ENCODE data around the gene PGRMC2.
"Not testable (repeated sequence)": the region's sequence is repeated elsewhere in the genome, so short reads cannot be mapped to it uniquely, and the experiment has no call there.

Gene PGRMC2

DNA sequence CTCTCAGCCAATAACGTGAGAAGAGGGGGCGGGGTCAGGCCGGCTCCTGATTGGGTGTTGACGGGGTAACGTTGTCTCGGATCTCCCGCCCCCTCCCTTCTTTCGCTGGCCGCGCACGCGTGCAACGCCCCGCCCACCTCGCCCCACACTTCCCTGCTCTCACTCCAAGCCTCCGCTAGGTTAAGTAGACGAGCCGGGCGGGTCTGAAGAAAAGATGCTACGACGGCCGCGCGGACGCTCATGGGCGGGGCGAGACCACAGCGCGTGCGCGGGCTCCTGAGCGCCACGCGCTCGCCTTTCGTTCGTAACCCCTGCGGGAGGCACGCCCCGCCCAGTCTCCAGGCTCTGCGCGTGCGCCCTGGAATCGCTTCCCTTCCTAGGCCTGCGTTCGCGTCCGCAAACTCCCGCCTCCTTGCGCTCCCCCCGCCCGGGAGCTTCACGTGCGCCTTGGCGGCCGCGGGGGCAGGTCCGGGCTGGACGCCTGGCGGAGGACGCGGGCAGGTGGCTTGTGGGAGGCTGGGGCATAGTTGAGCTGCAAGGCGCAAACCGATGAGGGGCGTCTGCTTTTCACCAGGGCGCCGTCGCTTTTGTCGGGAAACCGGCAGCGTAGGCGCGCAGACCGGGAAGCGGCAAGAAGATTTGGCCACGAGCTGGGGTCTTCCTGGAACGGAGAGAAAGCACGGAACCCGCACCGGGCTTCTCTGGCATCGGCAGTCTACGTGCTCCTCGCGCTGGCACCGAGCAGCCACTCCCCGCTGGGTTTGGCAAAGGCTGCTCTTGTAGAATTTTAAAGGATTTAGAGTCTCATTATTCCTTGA is 467 bp upstream of the PGRMC2 start:
- Mint-ChIP-seq H3K36me3 (peaks cover 35% of the 10 kb centered on the region), H3K4me3 (peak overlapping the region; percentile 74), H3K9me3 (no peaks in the 10 kb centered on the region), H3K4me1 (peaks cover 33% of the 10 kb centered on the region), H3K27ac (peak overlapping the region; percentile 60)
- ATAC-seq: peak; percentile 90
- DNase-seq (ENCODE audit: low spot score in 2 of 2): peak; percentile 95 to 98

DNA sequence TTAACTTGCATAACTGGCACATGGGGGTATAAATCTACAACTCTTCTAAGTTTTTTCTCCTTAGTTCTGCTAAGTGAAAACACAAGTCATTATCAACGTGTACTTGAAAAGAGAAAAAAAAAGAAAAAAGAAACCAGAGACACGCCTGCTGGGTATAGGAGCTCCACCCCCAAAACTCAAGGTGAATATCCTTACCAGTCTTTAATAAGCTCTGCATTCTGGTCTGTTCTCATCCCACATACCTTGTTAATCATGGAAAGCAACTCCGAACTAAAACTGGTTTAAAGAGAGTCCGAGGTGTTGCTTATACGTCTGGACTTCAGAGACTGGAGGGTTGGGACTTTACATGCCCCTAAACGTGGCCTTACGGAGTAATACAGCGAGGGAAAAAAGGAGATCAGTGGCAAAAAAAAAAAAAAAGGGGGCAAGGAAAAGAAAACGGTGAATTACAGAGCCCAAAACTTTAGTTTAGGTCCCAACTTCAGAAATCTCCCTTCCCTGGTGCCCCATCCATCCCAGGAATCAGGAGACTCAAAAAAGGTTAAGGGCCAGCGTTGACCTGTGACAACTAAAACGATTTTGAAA is 1.0 kb downstream of the PGRMC2 start:
- H3K4me3 Mint-ChIP-seq: peak overlapping the region; percentile 74
- no peak for ATAC-seq
- H3K4me1 Mint-ChIP-seq: peaks cover 43% of the 10 kb centered on the region
- peak in 1 of 2 donors; percentile 55 for DNase-seq (ENCODE audit: low spot score in 2 of 2)
- H3K9me3 Mint-ChIP-seq: no peaks in the 10 kb centered on the region
- peak overlapping the region; percentile 60 for H3K27ac Mint-ChIP-seq
- peaks cover 44% of the 10 kb centered on the region for H3K36me3 Mint-ChIP-seq

DNA sequence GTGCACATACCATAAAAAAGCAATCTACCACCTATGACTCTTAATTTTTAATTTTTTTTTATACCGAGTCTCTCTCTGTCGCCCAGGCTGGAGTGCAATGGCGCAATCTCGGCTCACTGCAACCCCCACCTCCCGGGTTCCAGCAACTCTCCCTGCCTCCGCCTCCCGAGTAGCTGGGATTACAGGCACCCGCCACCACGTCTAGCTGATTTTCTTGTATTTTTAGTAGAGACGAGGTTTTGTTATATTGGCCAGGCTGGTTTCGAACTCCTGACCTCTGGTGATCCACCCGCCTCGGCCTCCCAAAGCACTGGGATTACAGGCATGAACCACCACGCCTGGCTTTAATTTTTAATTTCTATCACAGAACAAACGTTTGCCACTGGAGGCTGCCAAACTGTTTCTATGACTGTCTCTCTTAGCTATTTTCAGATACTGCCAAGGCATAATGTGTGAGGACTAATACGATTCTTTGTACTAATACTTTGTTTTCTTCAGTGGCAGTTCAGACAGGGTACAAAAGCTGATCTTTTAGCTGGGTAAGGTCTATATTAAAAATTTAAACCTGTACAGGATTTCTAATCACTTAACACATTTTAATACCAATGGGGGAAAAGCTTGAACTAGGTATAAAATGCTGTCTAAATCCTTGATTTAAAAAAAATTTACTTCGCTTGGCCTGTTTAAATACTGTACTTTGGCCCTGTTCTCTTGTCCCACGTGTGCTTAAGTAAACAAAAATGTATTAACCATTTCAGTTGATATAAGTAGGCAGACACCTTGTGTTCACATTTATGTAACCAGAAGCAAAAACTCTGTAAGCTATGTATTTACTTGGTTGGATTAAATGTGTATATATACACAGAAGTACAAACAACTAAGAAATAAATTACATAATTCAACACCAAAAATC is 2.3 kb downstream of the PGRMC2 start:
- DNase-seq (ENCODE audit: low spot score in 2 of 2) (no peak), ATAC-seq (no peak)
- H3K27ac Mint-ChIP-seq: no peak overlapping the region
- H3K9me3 Mint-ChIP-seq: no peaks in the 10 kb centered on the region
- H3K4me3 Mint-ChIP-seq: peak overlapping the region; percentile 74
- H3K36me3 Mint-ChIP-seq: peaks cover 54% of the 10 kb centered on the region
- peaks cover 52% of the 10 kb centered on the region for H3K4me1 Mint-ChIP-seq

DNA sequence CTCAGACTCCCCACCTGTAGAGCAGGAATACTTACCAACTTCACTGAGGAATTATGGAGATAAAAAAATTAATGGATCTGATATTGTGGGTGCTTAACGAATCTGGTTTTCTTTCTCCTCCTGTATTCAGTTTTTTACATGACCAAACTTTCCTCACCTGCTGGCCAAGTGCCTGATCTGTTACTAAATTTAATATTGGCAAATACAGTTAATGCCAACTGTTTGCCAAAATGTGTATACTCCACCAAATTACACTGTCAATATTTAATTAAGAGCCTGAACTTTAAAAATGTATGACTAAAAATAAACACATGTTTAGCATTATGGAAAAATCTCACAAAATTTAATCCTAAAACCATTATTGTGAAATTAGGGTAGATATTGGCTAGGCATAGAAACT is 3.3 kb downstream of the PGRMC2 start:
- H3K4me3 Mint-ChIP-seq: no peak overlapping the region
- peaks cover 53% of the 10 kb centered on the region for H3K4me1 Mint-ChIP-seq
- ATAC-seq: no peak
- H3K36me3 Mint-ChIP-seq: peaks cover 65% of the 10 kb centered on the region
- DNase-seq (ENCODE audit: low spot score in 2 of 2): no peak
- H3K27ac Mint-ChIP-seq: no peak overlapping the region
- no peaks in the 10 kb centered on the region for H3K9me3 Mint-ChIP-seq

DNA sequence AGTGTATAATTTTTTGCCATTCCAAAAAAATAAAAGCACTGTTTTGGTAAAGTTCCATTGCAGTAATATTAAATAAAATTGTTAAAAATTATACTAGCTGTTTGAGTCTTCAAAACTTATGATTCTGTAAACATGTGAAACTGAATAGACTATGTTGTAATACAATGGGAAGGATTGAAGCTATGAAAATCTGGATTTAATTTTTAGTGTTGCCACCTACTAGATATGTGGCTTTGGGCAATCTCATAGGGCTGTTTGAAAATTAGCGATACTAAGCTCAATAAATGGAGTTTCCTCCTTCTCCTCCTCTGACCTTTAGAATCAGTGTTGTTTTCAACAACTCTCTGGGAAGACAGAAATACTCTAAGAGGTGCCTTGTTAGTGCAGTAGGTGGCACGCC is 4.5 kb downstream of the PGRMC2 start:
- Mint-ChIP-seq H3K36me3 (peaks cover 70% of the 10 kb centered on the region), H3K27ac (no peak overlapping the region), H3K9me3 (no peaks in the 10 kb centered on the region), H3K4me3 (no peak overlapping the region), H3K4me1 (peaks cover 45% of the 10 kb centered on the region)
- ATAC-seq (no peak), DNase-seq (ENCODE audit: low spot score in 2 of 2) (no peak)

DNA sequence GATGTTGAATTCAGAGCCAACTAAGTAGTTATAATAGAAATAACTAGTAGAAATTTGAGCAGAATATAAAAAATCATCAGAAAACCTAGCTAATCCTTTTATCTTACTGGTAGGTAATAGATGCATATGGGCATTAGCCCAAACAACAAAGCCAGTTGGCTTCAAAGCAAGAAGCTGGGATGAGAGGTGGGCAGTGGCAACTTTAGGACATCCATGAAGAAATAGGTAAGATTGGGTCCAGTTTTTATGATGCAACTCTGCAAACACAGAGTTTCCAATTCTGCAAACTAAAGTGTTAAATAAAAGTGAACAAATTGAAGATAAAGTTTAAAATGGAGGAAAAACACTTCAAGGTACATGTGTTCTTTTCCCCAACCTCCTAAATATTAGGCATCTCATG is 5.1 kb downstream of the PGRMC2 start:
- H3K36me3 Mint-ChIP-seq: peaks cover 69% of the 10 kb centered on the region
- DNase-seq (ENCODE audit: low spot score in 2 of 2) (no peak), ATAC-seq (no peak)
- H3K9me3 Mint-ChIP-seq: no peaks in the 10 kb centered on the region
- H3K4me3 Mint-ChIP-seq: no peak overlapping the region
- peaks cover 45% of the 10 kb centered on the region for H3K4me1 Mint-ChIP-seq
- no peak overlapping the region for H3K27ac Mint-ChIP-seq

DNA sequence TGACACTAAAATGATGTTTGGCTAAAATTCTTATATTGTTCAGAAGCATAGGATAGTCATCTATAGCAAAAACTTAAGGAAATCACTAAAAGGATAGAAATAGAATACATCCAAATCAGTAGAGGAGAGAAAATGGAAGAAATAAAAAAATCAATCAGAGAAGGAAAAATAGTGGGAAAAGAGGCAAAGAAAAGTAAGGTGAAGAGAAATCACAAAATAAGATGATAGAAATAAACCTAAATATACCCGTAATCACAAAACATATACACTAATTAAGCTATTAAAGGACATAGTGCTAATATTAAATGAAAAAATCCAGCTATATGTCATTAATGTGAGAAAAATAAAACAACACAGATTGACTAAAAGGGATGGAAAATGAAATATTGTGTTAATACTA is 6.3 kb downstream of the PGRMC2 start:
- no peak for DNase-seq (ENCODE audit: low spot score in 2 of 2)
- H3K9me3 Mint-ChIP-seq: no peaks in the 10 kb centered on the region

DNA sequence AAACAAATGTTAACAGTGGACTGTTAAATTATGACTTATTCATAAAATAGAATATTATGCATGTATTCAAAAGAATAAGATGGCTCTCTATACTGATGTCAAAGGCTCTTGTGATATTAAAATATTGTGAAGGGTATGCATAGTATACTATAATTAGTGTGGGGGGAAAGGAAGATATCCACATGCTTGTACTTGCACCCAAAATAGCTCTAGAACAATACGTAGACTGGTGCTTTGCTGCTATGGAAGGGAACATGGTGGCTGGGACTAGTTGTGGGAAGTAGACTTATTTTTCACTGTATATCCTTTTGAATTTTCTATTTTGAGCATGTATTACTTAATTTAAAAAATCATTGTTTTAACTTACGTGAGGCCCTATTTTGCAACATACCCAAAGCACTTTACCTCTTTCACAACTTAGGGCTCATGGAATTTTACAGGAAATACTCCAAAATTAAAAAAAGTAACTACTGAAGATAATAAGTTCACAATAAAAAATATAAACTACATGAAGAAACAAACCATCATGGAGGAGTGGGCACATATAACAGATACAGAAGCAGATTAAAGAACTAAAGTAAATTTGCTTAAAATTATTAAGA is 7.9 kb downstream of the PGRMC2 start:
- no peak overlapping the region for H3K27ac Mint-ChIP-seq
- ATAC-seq (no peak), DNase-seq (ENCODE audit: low spot score in 2 of 2) (no peak)
- H3K9me3 Mint-ChIP-seq: no peaks in the 10 kb centered on the region
- H3K4me1 Mint-ChIP-seq: peaks cover 24% of the 10 kb centered on the region
- H3K4me3 Mint-ChIP-seq: no peak overlapping the region
- peaks cover 65% of the 10 kb centered on the region for H3K36me3 Mint-ChIP-seq

More for the DNA sequence above, 6.3 kb downstream of the PGRMC2 start:
- H3K27ac Mint-ChIP-seq: no peak overlapping the region
- peaks cover 68% of the 10 kb centered on the region for H3K36me3 Mint-ChIP-seq
- H3K4me1 Mint-ChIP-seq: peaks cover 39% of the 10 kb centered on the region
- no peak for ATAC-seq
- H3K4me3 Mint-ChIP-seq: no peak overlapping the region

DNA sequence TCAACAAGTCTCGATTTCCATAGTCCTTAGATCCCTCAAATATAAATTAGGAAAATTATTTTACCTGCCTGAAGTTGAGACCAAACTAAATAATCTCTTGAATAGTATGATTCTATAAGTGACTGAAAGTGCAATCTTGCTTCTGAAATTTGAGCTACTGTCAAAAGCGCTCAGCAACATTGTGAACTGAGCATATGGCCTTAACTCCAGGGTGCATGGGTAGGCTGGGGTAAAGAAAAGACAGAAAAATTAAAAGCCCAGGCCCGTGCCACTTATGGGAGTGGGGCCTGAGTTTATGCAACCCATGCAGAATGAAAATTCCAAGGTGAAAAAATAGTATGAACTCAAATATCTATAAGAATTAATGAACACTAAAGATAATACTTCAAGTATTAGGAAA is 9.8 kb downstream of the PGRMC2 start:
- DNase-seq (ENCODE audit: low spot score in 2 of 2) (no peak), ATAC-seq (no peak)
- H3K27ac Mint-ChIP-seq: no peak overlapping the region
- H3K9me3 Mint-ChIP-seq: no peaks in the 10 kb centered on the region
- H3K4me3 Mint-ChIP-seq: no peak overlapping the region
- H3K4me1 Mint-ChIP-seq: peaks cover 24% of the 10 kb centered on the region
- peaks cover 59% of the 10 kb centered on the region for H3K36me3 Mint-ChIP-seq

DNA sequence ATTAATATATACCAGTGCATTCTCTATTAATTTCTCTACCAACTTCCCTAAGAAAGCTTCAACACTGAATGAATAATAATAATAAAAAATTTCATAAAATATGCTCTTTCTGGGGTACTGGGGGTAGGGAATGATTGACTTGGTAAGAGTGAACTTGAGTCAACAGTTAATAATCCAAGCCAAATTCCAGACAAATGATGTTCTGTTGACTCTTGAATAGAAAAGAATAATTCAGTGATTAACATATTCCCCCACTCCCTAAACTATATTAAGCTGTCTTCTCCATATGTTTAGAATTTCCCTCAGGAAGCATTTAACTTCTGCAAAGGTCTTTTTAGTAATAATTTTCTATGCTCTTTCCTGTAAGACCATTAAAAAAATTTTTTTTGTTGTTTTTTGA is 12.3 kb downstream of the PGRMC2 start:
- ATAC-seq: no peak
- peaks cover 67% of the 10 kb centered on the region for H3K36me3 Mint-ChIP-seq
- no peak overlapping the region for H3K4me3 Mint-ChIP-seq
- no peak for DNase-seq (ENCODE audit: low spot score in 2 of 2)
- H3K27ac Mint-ChIP-seq: no peak overlapping the region
- peaks cover 5% of the 10 kb centered on the region for H3K4me1 Mint-ChIP-seq
- no peaks in the 10 kb centered on the region for H3K9me3 Mint-ChIP-seq

DNA sequence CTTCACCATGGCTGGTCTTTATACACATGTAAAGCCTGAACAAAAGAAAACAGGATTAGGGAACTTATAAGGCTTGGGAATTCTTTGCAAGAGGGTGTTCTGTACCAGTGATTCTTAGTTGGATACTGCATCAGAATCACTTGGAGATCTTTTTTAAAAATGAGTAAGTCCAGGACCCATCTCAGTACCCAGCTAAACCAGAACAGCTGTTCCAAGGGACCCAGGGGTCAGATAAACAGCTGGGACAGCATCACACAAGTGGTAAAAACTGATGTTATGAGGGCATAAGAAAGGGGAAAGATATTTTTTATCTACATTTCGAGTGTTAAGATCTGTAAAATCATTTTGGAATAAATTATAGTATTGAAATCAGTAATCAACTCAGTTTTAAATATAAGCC is 16.1 kb downstream of the PGRMC2 start:
- H3K4me3 Mint-ChIP-seq: no peak overlapping the region
- no peaks in the 10 kb centered on the region for H3K9me3 Mint-ChIP-seq
- H3K27ac Mint-ChIP-seq: no peak overlapping the region
- peaks cover 43% of the 10 kb centered on the region for H3K36me3 Mint-ChIP-seq
- no peak for ATAC-seq
- no peak for DNase-seq (ENCODE audit: low spot score in 2 of 2)
- H3K4me1 Mint-ChIP-seq: no peaks in the 10 kb centered on the region

DNA sequence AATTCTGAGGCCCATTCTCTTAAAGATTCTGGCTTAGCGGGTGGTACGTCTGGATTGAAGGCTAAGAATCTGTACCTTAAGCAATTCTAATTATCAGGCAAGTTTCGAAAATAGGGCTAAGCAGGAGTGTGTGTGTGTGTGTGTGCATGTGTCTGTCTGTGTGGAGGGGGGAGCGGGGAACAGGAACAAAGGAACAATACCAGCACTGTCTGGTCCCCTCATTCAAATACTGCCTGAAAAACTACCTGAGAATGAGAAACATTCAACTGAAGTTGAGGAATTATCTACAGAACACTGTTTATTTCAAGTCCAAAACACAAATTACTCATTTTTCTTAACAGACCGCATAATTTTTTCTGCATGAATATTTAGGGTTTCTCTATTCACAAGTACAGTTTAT is 18.6 kb downstream of the PGRMC2 start:
- H3K4me3 Mint-ChIP-seq: no peak overlapping the region

DNA sequence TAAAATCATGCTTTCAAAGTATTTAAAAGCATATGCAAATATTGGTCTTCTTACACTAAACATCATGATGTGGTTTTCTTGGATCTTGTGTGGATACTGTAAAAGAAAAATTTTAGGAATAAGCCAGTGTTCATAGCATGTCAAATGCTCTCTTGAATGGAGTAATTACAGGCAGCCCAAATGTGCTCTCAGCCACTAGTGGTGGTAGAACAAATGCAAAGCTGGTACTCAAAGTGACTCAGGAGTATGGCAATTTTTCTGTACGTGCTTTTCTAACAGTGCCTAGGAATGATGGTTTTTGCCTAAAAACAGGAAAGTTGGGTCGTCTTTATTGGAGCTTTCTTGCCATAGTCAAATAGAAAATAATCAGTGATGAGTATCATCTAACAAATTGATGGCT is 19.9 kb downstream of the PGRMC2 start:
- Mint-ChIP-seq H3K27ac (no peak overlapping the region), H3K4me3 (no peak overlapping the region), H3K36me3 (peaks cover 30% of the 10 kb centered on the region), H3K4me1 (no peaks in the 10 kb centered on the region), H3K9me3 (peaks cover 11% of the 10 kb centered on the region)
- ATAC-seq (no peak), DNase-seq (ENCODE audit: low spot score in 2 of 2) (no peak)

More for the DNA sequence above, 18.6 kb downstream of the PGRMC2 start:
- Mint-ChIP-seq H3K27ac (no peak overlapping the region), H3K9me3 (peaks cover 6% of the 10 kb centered on the region), H3K4me1 (no peaks in the 10 kb centered on the region), H3K36me3 (peaks cover 34% of the 10 kb centered on the region)
- no peak for DNase-seq (ENCODE audit: low spot score in 2 of 2)
- no peak for ATAC-seq

DNA sequence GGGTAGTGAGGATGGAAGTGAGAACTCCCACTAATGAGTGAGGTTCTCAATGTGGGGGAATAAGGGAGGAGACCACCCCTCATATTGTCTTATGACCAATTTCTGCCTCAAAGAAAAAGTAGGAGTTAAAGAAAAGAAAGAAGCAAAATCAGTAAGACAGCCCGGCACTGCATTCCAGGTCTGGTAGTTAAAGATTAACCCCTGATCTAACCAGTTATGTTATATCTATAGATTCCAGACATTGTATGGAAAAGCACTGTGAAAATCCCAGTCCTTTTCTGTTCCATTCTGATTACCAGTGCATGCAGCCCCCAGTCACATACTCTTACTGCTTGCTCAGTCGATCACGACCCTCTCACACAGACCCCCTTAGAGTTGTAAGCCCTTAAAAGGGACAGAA is 20.4 kb downstream of the PGRMC2 start:
- H3K27ac Mint-ChIP-seq; H3K4me3 Mint-ChIP-seq; ATAC-seq; DNase-seq (ENCODE audit: low spot score in 2 of 2); H3K4me1 Mint-ChIP-seq: not testable (repeated sequence)
- Mint-ChIP-seq H3K36me3 (peaks cover 24% of the 10 kb centered on the region), H3K9me3 (peaks cover 11% of the 10 kb centered on the region)

DNA sequence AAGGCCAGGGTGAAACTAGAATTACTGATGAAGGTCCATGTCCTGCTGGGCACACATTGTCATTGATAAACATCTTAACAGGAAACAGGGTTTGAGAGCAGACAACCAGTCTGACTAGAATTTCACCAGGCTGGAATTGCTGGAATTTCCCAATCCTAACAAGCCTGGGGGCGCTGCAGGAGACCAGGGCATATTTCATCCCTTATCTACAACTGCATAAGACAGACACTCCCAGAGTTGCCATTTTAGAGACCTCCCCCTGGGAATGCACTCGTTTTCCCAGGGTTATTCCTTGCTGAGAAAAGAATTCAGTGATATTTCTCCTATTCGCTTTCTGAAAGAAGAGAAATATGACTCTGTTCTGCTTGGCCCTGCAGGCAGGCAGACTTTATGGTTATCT is 22.1 kb downstream of the PGRMC2 start:
- H3K4me1 Mint-ChIP-seq; H3K4me3 Mint-ChIP-seq; H3K36me3 Mint-ChIP-seq; DNase-seq (ENCODE audit: low spot score in 2 of 2); H3K27ac Mint-ChIP-seq; ATAC-seq: not testable (repeated sequence)
- H3K9me3 Mint-ChIP-seq: peaks cover 11% of the 10 kb centered on the region
